NCI-H82 treated with DMSO at 0.1 percent for 48 hours (cell line): ENCODE results near the gene MAST4.

Experiments
- DNase-seq: peaks from one replicate; lab custom pipeline; 2025; ENCODE audit not compliant: unreplicated experiment; lab: John Stamatoyannopoulos, UW

Gene MAST4

GRCh38 chr5:67059744-67060490 lies 463.7 kb downstream of the MAST4 start:
- no peak for DNase-seq

- no peak for DNase-seq
Measured at GRCh38 chr5:67061511-67061910, 465.3 kb downstream of the MAST4 start.

DNA sequence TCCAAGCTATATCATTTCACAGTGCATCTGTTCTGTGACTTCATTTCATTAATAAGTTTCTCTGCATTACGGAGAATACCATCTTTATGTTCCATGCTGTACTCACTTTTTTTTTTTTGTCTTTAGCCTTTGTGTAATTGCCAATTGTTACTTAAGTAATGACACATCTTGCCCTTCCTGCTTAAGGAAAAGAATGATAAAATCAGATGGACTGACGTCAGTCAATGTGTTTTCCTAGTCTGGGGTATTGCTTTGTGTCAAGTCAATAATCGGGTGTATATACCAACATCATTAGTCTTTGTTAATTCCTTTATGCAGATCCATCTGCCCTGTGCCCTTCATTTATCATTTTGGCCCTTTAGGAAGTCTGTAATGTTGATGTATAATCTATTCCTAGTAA lies 466.9 kb downstream of the MAST4 start:
- DNase-seq, result no peak

GRCh38 chr5:67063791-67064190 lies 467.6 kb downstream of the MAST4 start:
- no peak for DNase-seq

DNA sequence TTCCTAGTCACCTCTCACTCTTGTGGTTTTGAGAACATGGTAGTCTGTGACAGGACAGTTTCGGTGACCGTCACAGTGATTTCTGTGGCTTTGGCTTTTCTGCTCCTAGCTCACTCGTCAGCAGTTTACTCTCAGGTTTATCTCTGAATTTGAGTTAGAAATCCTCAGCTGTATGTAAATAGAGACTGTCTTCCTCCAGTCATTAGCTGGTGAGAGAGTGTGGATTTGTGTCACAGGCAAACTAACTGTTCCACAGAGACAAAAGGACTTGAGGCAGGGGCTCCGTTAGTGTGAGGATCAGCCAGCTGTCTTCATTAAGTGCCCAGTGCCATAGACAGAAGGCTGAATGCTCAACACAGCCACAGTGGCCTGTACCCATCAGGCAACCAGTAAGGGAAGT lies 469.0 kb downstream of the MAST4 start:
- DNase-seq, result no peak

GRCh38 chr5:67065696-67066095 lies 469.5 kb downstream of the MAST4 start:
- DNase-seq, result no peak

- DNase-seq, result no peak
Measured at GRCh38 chr5:67066815-67067214, 470.6 kb downstream of the MAST4 start.

DNA sequence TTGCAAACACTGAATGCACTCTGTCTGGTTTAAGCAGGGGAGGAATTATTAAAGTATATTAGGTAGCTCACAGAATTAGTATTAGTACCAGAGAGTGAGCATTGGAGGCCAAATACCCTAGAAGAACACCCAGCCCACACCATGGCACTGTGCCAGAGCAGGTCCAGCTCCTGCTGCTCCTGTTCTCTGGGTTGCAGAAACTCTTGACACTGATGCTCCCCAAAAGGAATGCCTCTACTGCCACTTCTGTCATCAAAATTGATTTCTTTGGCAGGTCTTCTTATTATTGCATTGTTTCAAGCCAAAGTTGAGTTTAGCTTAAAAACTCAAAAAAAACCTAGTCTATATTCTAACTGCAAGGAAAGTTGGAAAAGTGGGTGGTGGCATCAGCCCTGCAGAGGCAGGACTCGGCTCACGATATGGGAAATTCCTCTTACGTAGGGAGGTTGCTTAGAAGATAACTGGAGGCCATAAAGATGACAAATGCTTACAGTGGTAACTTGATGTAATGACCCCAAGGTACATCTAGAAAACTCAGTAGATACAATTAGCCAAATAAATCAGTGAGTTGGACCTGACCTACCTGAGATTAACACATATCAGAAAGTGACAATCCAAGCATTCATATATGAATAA lies 477.0 kb downstream of the MAST4 start:
- no peak for DNase-seq

- no peak for DNase-seq
Measured at GRCh38 chr5:67077296-67077695, 481.1 kb downstream of the MAST4 start.

GRCh38 chr5:67081261-67081660 lies 485.1 kb downstream of the MAST4 start:
- DNase-seq, result no peak

- no peak for DNase-seq
Measured at GRCh38 chr5:67082941-67083340, 486.7 kb downstream of the MAST4 start.

DNA sequence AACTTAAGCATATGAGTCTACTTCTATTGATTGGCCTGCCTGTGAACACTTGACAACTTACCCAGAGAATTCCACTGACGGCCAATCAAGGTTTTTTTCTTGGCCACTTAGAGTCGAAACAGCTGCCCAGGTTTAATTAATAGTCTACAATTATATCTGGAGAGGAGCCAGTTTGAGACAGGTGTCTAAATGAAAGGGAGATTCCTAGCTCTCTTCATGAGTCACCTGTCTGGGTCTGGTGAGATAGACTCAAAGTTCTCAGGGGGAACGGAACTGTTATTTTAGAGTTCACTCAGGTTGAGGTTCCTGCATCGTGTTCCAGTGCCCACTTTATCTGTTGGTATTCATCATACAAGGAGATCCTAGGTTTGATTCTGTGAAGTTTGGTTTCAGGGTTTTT lies 489.4 kb downstream of the MAST4 start:
- no peak for DNase-seq

GRCh38 chr5:67089200-67089725 lies 493.1 kb downstream of the MAST4 start:
- peak; percentile 61 for DNase-seq

DNA sequence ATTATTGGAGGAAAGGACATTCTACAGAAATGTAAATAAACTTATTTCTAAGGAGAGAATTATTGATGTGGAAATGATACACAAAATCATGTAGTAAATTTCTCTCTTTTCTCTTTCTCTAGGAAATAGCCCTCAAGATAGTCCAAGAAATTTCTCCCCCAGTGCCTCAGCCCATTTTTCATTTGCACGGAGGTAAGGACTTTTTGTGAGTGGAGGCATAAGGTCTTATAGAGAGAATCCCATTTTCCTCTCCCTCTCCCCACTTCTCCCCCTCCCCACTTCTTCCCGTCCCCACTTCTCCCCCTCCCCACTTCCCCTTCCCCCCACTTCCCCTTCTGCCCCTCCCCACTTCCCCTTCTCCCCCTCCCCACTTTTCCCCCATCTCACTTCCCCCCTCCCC lies 493.8 kb downstream of the MAST4 start:
- DNase-seq, result no peak

GRCh38 chr5:67090593-67090992 lies 494.4 kb downstream of the MAST4 start:
- DNase-seq, result no peak

DNA sequence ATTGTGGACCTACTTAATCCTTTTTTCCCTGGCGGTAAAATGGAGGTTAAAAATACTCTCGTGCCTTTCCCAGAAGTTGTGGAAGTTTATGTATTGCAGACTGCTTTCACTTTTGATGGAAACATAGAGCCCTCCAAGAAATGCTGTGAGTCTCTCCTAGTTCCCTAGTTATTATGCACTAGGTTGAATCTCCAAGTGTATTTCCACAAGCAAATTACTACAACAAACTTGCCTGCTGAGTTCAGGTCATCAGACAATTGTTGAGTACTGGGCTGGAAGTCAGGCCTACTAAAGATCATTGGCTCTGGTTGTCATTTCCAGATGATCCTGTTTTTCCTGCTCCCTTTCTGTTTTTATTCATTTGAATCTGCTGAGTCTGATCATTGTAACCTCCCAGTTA lies 496.3 kb downstream of the MAST4 start:
- no peak for DNase-seq

DNA sequence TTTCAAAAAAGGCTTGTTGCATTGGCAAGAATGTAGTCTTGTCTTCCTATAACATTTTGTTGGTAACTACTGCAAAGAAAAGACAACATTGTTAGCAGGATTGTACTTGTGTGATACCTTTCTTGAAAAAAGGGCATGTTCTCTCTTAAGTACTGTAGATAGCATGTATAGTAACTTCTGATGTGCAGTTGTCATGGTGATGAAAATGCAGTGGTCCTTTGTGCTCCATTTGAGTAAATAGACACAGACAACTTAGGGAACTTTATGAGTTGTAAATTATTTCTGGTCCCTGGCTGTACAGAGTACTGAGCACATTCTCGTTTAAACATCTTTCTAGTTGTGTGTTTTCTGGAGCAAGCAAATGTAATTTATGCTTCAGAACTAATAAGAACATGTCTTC lies 497.1 kb downstream of the MAST4 start:
- DNase-seq, result no peak

- no peak for DNase-seq
Measured at GRCh38 chr5:67094476-67095300, 498.5 kb downstream of the MAST4 start.

- no peak for DNase-seq
Measured at GRCh38 chr5:67095346-67096171, 499.4 kb downstream of the MAST4 start.

DNA sequence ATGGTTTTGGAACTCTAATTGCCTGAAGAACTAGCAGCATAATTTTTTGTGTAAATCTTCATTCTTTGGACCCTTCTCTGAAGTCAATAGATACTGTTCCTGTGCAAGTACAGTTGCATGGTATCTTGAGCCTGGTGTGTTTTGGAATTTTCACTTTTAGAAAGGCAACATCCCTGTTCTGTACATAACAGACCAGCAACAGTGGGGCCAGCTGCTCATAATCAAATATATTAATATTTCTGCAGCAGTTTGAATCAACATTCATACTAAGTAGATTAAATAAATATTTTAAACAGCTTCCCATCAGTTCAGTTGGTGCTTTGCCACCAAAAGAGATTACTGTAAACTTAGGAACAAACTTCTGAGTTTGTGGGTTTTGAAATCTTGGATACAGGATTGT lies 502.5 kb downstream of the MAST4 start:
- no peak for DNase-seq

GRCh38 chr5:67100301-67100700 lies 504.1 kb downstream of the MAST4 start:
- DNase-seq, result no peak
